AG09309 (cell line): ENCODE results near the gene C1orf74.

ENCODE experiments used
- DNase-seq: peaks from one replicate; pipeline ENCODE4 v3.0.0-alpha.2; 2010; ENCODE audit warnings: low read depth
- H3K4me3 ChIP-seq: 2 replicates; pipeline ENCODE4 v1.5.1; 2011; ENCODE audit warnings: mild to moderate bottlenecking, low read depth, low read length, moderate library complexity; ENCODE audit not compliant: control insufficient read depth
- CTCF ChIP-seq: IDR thresholded peaks from 2 replicates; pipeline ENCODE4 v1.5.1; 2011; ENCODE audit warnings: mild to moderate bottlenecking, low read depth, low read length, inconsistent platforms; ENCODE audit not compliant: insufficient read depth, control insufficient read depth; ENCODE audit errors: missing control alignments

Gene C1orf74

GRCh38 chr1:209786146-209786545 is 1.8 kb upstream of the C1orf74 start:
- no peak for DNase-seq
- no peak for TF ChIP-seq CTCF
- no peak overlapping the region for H3K4me3 ChIP-seq

- no peak for DNase-seq
- no peak for TF ChIP-seq CTCF
- H3K4me3 ChIP-seq = no peak overlapping the region
Measured at GRCh38 chr1:209785592-209785991, 1.2 kb upstream of the C1orf74 start.

- no peak for DNase-seq
- H3K4me3 ChIP-seq = no peak overlapping the region; the same call in 1 of the 2 replicates
- no peak for TF ChIP-seq CTCF
Measured at GRCh38 chr1:209783386-209783785, 973 bp downstream of the C1orf74 start.

DNA sequence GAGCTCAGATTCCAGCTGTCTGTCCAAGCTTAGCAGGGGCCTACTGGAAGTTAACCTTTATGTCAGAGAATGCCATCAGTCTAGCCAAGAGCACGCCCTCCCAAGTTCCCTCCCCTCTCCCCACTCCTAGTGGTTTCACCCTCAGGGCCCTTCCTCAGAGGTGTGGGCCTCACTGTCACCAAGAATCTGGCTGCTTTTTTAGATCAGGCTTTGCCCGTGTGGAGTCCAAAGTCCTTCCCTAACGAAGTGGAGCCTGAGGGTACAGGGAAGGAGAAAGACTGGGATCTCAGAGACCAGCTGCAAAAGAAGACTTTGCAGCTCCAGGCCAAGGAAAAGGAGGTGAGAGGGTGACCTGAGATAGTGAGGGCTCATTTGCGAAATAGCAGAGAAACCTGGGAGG is 4.1 kb downstream of the C1orf74 start:
- H3K4me3 ChIP-seq = no peak overlapping the region
- no peak for TF ChIP-seq CTCF
- no peak for DNase-seq

GRCh38 chr1:209778102-209778501 is 6.3 kb downstream of the C1orf74 start:
- TF ChIP-seq CTCF = no peak
- H3K4me3 ChIP-seq = no peak overlapping the region
- no peak for DNase-seq

DNA sequence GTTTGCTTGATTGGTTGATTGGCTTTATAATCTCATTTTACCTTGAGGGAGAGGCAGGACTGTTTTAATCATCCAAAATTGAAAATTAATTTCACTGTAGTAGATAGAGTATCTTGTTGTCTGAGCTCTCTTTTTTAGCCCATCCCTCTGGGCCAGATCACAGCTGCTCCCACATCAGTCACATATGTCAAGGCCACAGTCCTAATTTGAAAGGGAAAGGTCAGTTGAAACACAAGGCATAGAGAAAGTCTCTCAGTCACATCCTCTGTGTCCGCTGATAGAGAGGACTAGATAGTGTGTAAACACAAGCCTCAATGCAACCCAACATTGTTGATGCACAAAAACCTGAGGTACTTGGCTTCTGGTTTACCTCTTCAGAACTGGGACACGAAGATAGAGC is 6.8 kb downstream of the C1orf74 start:
- H3K4me3 ChIP-seq = no peak overlapping the region
- DNase-seq = no peak
- no peak for TF ChIP-seq CTCF

- DNase-seq = no peak
- no peak overlapping the region for H3K4me3 ChIP-seq
- no peak for TF ChIP-seq CTCF
Measured at GRCh38 chr1:209775678-209776077, 8.7 kb downstream of the C1orf74 start.
